Trophoblast cell (in vitro differentiated cells and primary cell): ENCODE measurements around the gene HOMER1.

Source experiments
- DNase-seq, 2 donors: peaks; one replicate each; pipeline ENCODE4 v3.0.0-alpha.2; 2016
- H2AFZ ChIP-seq: 2 replicates; pipeline ENCODE4 v1.6.1; 2013; ENCODE audit warnings: low read length, moderate library complexity, mild to moderate bottlenecking; ENCODE audit not compliant: insufficient read depth, poor library complexity
- H2AK5ac ChIP-seq: 2 replicates; pipeline ENCODE4 v1.6.1; 2013; ENCODE audit warnings: mild to moderate bottlenecking, low read length
- H2BK120ac ChIP-seq: 2 replicates; pipeline ENCODE4 v1.6.1; 2013; ENCODE audit warnings: low read length, mild to moderate bottlenecking, moderate library complexity; ENCODE audit not compliant: insufficient read depth, poor library complexity
- H2BK12ac ChIP-seq: 2 replicates; pipeline ENCODE4 v1.6.1; 2013; ENCODE audit warnings: mild to moderate bottlenecking, low read length, moderate library complexity
- H2BK5ac ChIP-seq: 2 replicates; pipeline ENCODE4 v1.6.1; 2013; ENCODE audit warnings: low read length, low read depth, moderate library complexity, mild to moderate bottlenecking; ENCODE audit not compliant: poor library complexity
- H3K14ac ChIP-seq: 2 replicates; pipeline ENCODE4 v1.6.1; 2013; ENCODE audit warnings: mild to moderate bottlenecking, low read length
- H3K18ac ChIP-seq: 2 replicates; pipeline ENCODE4 v1.6.1; 2013; ENCODE audit warnings: mild to moderate bottlenecking, low read length
- H3K23ac ChIP-seq: 2 replicates; pipeline ENCODE4 v1.6.1; 2013; ENCODE audit warnings: low read length
- H3K27ac ChIP-seq: 2 replicates; pipeline ENCODE4 v1.5.1; 2013; ENCODE audit warnings: low read depth, mild to moderate bottlenecking, inconsistent platforms, low read length, moderate library complexity
- H3K27me3 ChIP-seq: 2 replicates; pipeline ENCODE4 v1.6.1; 2013; ENCODE audit warnings: inconsistent platforms, mild to moderate bottlenecking, low read length, moderate library complexity; ENCODE audit not compliant: insufficient read depth
- H3K36me3 ChIP-seq, 2 experiments: 1 replicate in 1 of 2; 2 replicates in 1 of 2; pipeline ENCODE4 v1.6.1; 2013; ENCODE audit warnings: low read length in 2 of 2, mild to moderate bottlenecking in 2 of 2, moderate library complexity in 1 of 2; ENCODE audit not compliant: insufficient read depth in 2 of 2, control insufficient read depth in 1 of 2
- H3K4ac ChIP-seq: 2 replicates; pipeline ENCODE4 v1.6.1; 2013; ENCODE audit warnings: low read depth, mild to moderate bottlenecking, low read length, moderate library complexity
- H3K4me1 ChIP-seq, 2 experiments: 1 replicate in 1 of 2; 2 replicates in 1 of 2; pipeline ENCODE4 v1.6.1; 2013; ENCODE audit warnings: low read length in 2 of 2, mild to moderate bottlenecking in 2 of 2, moderate library complexity in 1 of 2; ENCODE audit not compliant: insufficient read depth in 2 of 2, control insufficient read depth in 1 of 2
- H3K4me2 ChIP-seq: 2 replicates; pipeline ENCODE4 v1.6.1; 2013; ENCODE audit warnings: inconsistent platforms, mild to moderate bottlenecking, low read length, moderate library complexity
- H3K4me3 ChIP-seq: 2 replicates; pipeline ENCODE4 v1.5.1; 2013; ENCODE audit warnings: mild to moderate bottlenecking, low read depth, low read length, inconsistent platforms
- H3K79me1 ChIP-seq: one replicate; pipeline ENCODE4 v1.6.1; 2013; ENCODE audit warnings: low read length
- H3K79me2 ChIP-seq: 2 replicates; pipeline ENCODE4 v1.6.1; 2013; ENCODE audit warnings: low read length, mild to moderate bottlenecking; ENCODE audit not compliant: control insufficient read depth, insufficient read depth, poor library complexity
- H3K9ac ChIP-seq: 2 replicates; pipeline ENCODE4 v1.6.1; 2013; ENCODE audit warnings: mild to moderate bottlenecking, low read length
- H3K9me3 ChIP-seq: 2 replicates; pipeline ENCODE4 v1.6.1; 2013; ENCODE audit warnings: low read depth, mild to moderate bottlenecking, control low read depth, inconsistent platforms, low read length; ENCODE audit not compliant: insufficient read depth
- H4K12ac ChIP-seq: 2 replicates; pipeline ENCODE4 v1.6.1; 2013; ENCODE audit warnings: low read depth, mild to moderate bottlenecking, low read length, moderate library complexity
- H4K8ac ChIP-seq: 2 replicates; pipeline ENCODE4 v1.6.1; 2013; ENCODE audit warnings: low read depth, mild to moderate bottlenecking, low read length, moderate library complexity
- H4K91ac ChIP-seq: one replicate; pipeline ENCODE4 v1.6.1; 2013; ENCODE audit warnings: low read depth, mild to moderate bottlenecking, low read length, moderate library complexity
- WGBS: extraction: QIAGEN DNeasy Blood & Tissue Kit; methylation state at CpG from one replicate; pipeline ENCODE4 v1.1.7; 2013; ENCODE audit warnings: missing lambda C conversion rate; ENCODE audit not compliant: insufficient read length, insufficient coverage; ENCODE audit errors: extremely low coverage; 5-methylcytosine and 5-hydroxymethylcytosine counted together

Gene HOMER1

GRCh38 chr5:79536193-79536906 is 22.4 kb upstream of the HOMER1 start:
- no peaks in the 10 kb centered on the region for H3K4me1 ChIP-seq
- WGBS = no CpG with 5 or more reads among the region's 3 CpGs

DNA sequence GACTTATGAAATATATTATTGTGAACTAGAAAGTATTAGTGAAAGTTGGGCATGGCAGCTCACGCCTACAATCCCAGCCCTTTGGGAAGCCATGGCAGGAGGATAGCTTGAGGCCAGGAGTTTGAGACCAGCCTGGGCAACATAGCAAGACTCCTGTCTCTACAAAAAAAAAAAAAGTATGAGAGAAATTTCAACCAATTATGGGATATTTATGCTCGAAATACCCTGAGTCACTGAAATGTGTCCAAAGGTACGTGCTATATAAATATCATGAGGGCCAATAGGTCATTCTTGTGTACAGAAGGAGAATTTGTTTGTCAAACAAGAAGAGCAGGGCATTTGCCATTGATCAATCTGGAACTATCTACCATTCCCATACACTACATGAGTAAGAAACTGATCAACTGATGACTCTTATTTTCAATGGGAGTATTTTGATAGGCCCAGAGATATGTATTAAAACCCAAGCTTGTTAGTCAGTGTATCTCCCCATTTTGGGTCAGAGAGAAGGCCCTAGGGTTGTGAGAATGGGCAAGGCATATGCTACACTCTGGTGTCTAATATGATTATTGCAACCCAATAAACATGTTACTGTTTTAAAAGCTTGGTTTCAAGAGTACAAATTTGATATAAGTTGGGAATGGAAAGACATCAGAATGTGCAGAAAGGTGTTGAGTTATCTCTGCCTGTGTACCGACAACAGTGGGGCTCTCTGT is 21.7 kb upstream of the HOMER1 start:
- no peak overlapping the region for H2AFZ ChIP-seq
- no peaks in the 10 kb centered on the region for H3K27me3 ChIP-seq
- H3K79me2 ChIP-seq = no peaks in the 10 kb centered on the region
- H3K4me2 ChIP-seq = no peak overlapping the region
- peak in 1 of 2 donors; percentile 66 for DNase-seq
- H3K4me3 ChIP-seq = no peak overlapping the region
- no peak overlapping the region for H2BK12ac ChIP-seq
- H3K9me3 ChIP-seq = no peaks in the 10 kb centered on the region
- H4K91ac ChIP-seq = no peak overlapping the region
- H3K79me1 ChIP-seq = no peaks in the 10 kb centered on the region
- no peak overlapping the region for H2BK5ac ChIP-seq
- no peak overlapping the region for H2BK120ac ChIP-seq
- no CpG with 5 or more reads among the region's 4 CpGs for WGBS
- H3K9ac ChIP-seq = no peak overlapping the region
- H3K4me1 ChIP-seq = no peaks in the 10 kb centered on the region
- H4K8ac ChIP-seq = no peak overlapping the region
- H2AK5ac ChIP-seq = no peak overlapping the region
- no peak overlapping the region for H3K4ac ChIP-seq
- no peak overlapping the region for H3K14ac ChIP-seq
- H3K27ac ChIP-seq = no peak overlapping the region
- no peak overlapping the region for H4K12ac ChIP-seq
- no peaks in the 10 kb centered on the region for H3K36me3 ChIP-seq
- H3K23ac ChIP-seq = no peak overlapping the region
- no peak overlapping the region for H3K18ac ChIP-seq

More at GRCh38 chr5:79536193-79536906, 22.4 kb upstream of the HOMER1 start:
- Histone ChIP-seq H2BK12ac (no peak overlapping the region), H4K91ac (no peak overlapping the region), H3K36me3 (no peaks in the 10 kb centered on the region), H3K4me3 (no peak overlapping the region), H3K18ac (no peak overlapping the region), H3K23ac (no peak overlapping the region), H3K9me3 (no peaks in the 10 kb centered on the region), H3K4me2 (no peak overlapping the region), H3K27ac (no peak overlapping the region), H3K14ac (no peak overlapping the region), H2BK120ac (no peak overlapping the region), H3K4ac (no peak overlapping the region), H3K79me2 (no peaks in the 10 kb centered on the region), H3K27me3 (no peaks in the 10 kb centered on the region), H2BK5ac (no peak overlapping the region), H4K12ac (no peak overlapping the region), H4K8ac (no peak overlapping the region), H3K79me1 (no peaks in the 10 kb centered on the region), H2AK5ac (no peak overlapping the region), H3K9ac (no peak overlapping the region), H2AFZ (no peak overlapping the region)
- DNase-seq = no peak

GRCh38 chr5:79529110-79529509 is 15.2 kb upstream of the HOMER1 start:
- H3K27me3 ChIP-seq = no peaks in the 10 kb centered on the region
- no peak overlapping the region for H3K27ac ChIP-seq
- WGBS = no CpG with 5 or more reads among the region's 5 CpGs
- H4K12ac ChIP-seq = no peak overlapping the region
- no peak overlapping the region for H4K8ac ChIP-seq
- no peaks in the 10 kb centered on the region for H3K79me2 ChIP-seq
- H3K18ac ChIP-seq = no peak overlapping the region
- H3K14ac ChIP-seq = no peak overlapping the region
- DNase-seq = no peak
- no peak overlapping the region for H2BK120ac ChIP-seq
- H3K4me1 ChIP-seq = no peaks in the 10 kb centered on the region
- H3K9ac ChIP-seq = no peak overlapping the region
- no peak overlapping the region for H3K4me3 ChIP-seq
- no peak overlapping the region for H3K23ac ChIP-seq
- no peaks in the 10 kb centered on the region for H3K79me1 ChIP-seq
- no peak overlapping the region for H2BK5ac ChIP-seq
- H2AFZ ChIP-seq = no peak overlapping the region
- no peak overlapping the region for H3K4ac ChIP-seq
- H3K9me3 ChIP-seq = no peaks in the 10 kb centered on the region
- no peak overlapping the region for H2AK5ac ChIP-seq
- no peak overlapping the region for H3K4me2 ChIP-seq
- no peaks in the 10 kb centered on the region for H3K36me3 ChIP-seq
- H4K91ac ChIP-seq = no peak overlapping the region
- no peak overlapping the region for H2BK12ac ChIP-seq

GRCh38 chr5:79527431-79527830 is 13.5 kb upstream of the HOMER1 start:
- WGBS = no CpG with 5 or more reads among the region's 1 CpG
- H2BK120ac ChIP-seq = no peak overlapping the region
- H4K12ac ChIP-seq = no peak overlapping the region
- no peaks in the 10 kb centered on the region for H3K36me3 ChIP-seq
- H3K4ac ChIP-seq = no peak overlapping the region
- H2BK12ac ChIP-seq = no peak overlapping the region
- H3K14ac ChIP-seq = no peak overlapping the region
- no peak overlapping the region for H2AFZ ChIP-seq
- no peaks in the 10 kb centered on the region for H3K79me2 ChIP-seq
- H3K79me1 ChIP-seq = no peaks in the 10 kb centered on the region
- no peak for DNase-seq
- H3K23ac ChIP-seq = no peak overlapping the region
- no peak overlapping the region for H4K8ac ChIP-seq
- no peak overlapping the region for H3K9ac ChIP-seq
- H3K9me3 ChIP-seq = no peaks in the 10 kb centered on the region
- H2AK5ac ChIP-seq = no peak overlapping the region
- H3K4me2 ChIP-seq = no peak overlapping the region
- no peak overlapping the region for H4K91ac ChIP-seq
- no peak overlapping the region for H2BK5ac ChIP-seq
- H3K27me3 ChIP-seq = no peaks in the 10 kb centered on the region
- H3K4me3 ChIP-seq = no peak overlapping the region
- no peak overlapping the region for H3K18ac ChIP-seq
- no peak overlapping the region for H3K27ac ChIP-seq
- peaks cover 0 to 2% of the 10 kb centered on the region in 2 experiments for H3K4me1 ChIP-seq
